ENCODE results near the gene MYCBP.

- TF ChIP-seq CTCF (IDR thresholded peaks at IDR 0.05) = no peak
- no peak for TF ChIP-seq POLR2A (IDR thresholded peaks at IDR 0.05)
These were observed 26.9 kb downstream of the MYCBP start for GRCh38 chr1:38846210-38846609.

Data from Peyer's patch (tissue), 4 donors.